ENCODE results near the gene CNOT4.

GRCh38 chr7:135539629-135540028 is 29.7 kb upstream of the CNOT4 start:
- TF ChIP-seq CTCF (IDR thresholded peaks at IDR 0.05 in 2 of 3, conservative IDR thresholded peaks at IDR 0.05 in 1 of 3; ENCODE audit: borderline replicate concordance in 1 of 3, insufficient read depth in 1 of 3, low read depth in 2 of 3, low read length in 2 of 3) (no peak), POLR2AphosphoS5 (IDR thresholded peaks at IDR 0.05; ENCODE audit: low read depth, low read length) (no peak), REST (IDR thresholded peaks at IDR 0.05; ENCODE audit: low read depth) (no peak), POLR2A (IDR thresholded peaks at IDR 0.05; ENCODE audit: borderline replicate concordance, extremely low read depth, insufficient read depth, insufficient read length) (no peak), TCF7L2 (IDR thresholded peaks at IDR 0.05; ENCODE audit: borderline replicate concordance, extremely low read depth, insufficient read depth, insufficient read length) (no peak), SP1 (IDR thresholded peaks at IDR 0.05; ENCODE audit: low read depth) (no peak), MAX (IDR thresholded peaks at IDR 0.05) (no peak), EZH2phosphoT487 (IDR thresholded peaks at IDR 0.05; ENCODE audit: borderline replicate concordance) (no peak), SIN3A (IDR thresholded peaks at IDR 0.05; ENCODE audit: low read depth) (no peak)
